Measurements from ENCODE around the gene TSPAN14. TPM values are rescaled to one million over a fixed set of nuclear protein-coding genes. Genes with fewer than 3 reads are reported as not detected.

The TSPAN14 gene
- total and polyA plus RNA-seq, 10 of the 15 experiments (the other 5 are each of a cell fraction or from before 2014, with no cell fraction given) = 2.5 to 31.7 (median 17.9) TPM

- RAD21 ChIA-PET (ENCODE audit: unreplicated experiment) = no interaction called here
- WGBS (ENCODE audit: insufficient coverage, insufficient replicate concordance, low lambda C conversion rate, missing lambda C conversion rate) = 58% methylated on average over 6 of the region's 6 CpGs
- in situ Hi-C loops (cut with MboI) = no loop called here
- Histone ChIP-seq H3K4me1 (ENCODE audit: control insufficient read depth, insufficient read depth, low read length) (peaks cover 4% of the 10 kb centered on the region; the same call in 1 of the 2 replicates), H3K9me3 (replicated peaks; ENCODE audit: control insufficient read depth, insufficient read depth, low read length) (no peaks in the 10 kb centered on the region), H3K79me2 (ENCODE audit: control insufficient read depth, insufficient read depth, low read length) (no peaks in the 10 kb centered on the region), H3K36me3 (ENCODE audit: control insufficient read depth in 2 of 2, insufficient read depth in 2 of 2, low read length in 1 of 2) (no peaks in the 10 kb centered on the region), H3K4me3 (no peak overlapping the region), H3K9ac (ENCODE audit: control insufficient read depth, insufficient read depth, low read length) (no peak overlapping the region), H2AFZ (ENCODE audit: control insufficient read depth, low read depth, low read length) (no peak overlapping the region), H4K20me1 (ENCODE audit: control insufficient read depth, insufficient read depth) (no peaks in the 10 kb centered on the region), H3K4me2 (ENCODE audit: control insufficient read depth, insufficient read depth) (no peak overlapping the region), H3K27ac (ENCODE audit: control insufficient read depth, insufficient read depth) (no peak overlapping the region), H3K27me3 (replicated peaks in 1 of 2; ENCODE audit: control insufficient read depth in 2 of 2, insufficient read depth in 2 of 2, low read length in 1 of 2) (no peaks in the 10 kb centered on the region; a peak in 1 of 4 replicates)
- DNase-seq (ENCODE audit: low read depth, low spot score) = no peak
- no peak for ATAC-seq
- POLR2A ChIA-PET = no interaction called here
- SMC1A ChIA-PET (ENCODE audit: uncharacterized antibody, unreplicated experiment) = interaction anchor here (0.7 kb wide), 2 partner anchors 66 to 85 kb away, joined by 3 read pairs; no protein-coding TSS in a partner anchor
- intact Hi-C loops (cut with micrococcal nuclease; ENCODE audit: unreplicated experiment) = no loop called here
- no peak for FAIRE-seq
- CTCF ChIA-PET = no interaction called here
- no TSS peak for BruUV-seq (replicated peaks)
- TF ChIP-seq TAF1 (IDR thresholded peaks at IDR 0.05; ENCODE audit: borderline replicate concordance, low read depth, low read length) (no peak), HDAC6 (IDR thresholded peaks at IDR 0.05; ENCODE audit: unreplicated experiment) (no peak), SMC3 (IDR thresholded peaks at IDR 0.05; ENCODE audit: borderline replicate concordance, low read length) (no peak), CBFB (IDR thresholded peaks at IDR 0.05; ENCODE audit: low read depth) (no peak), PRDM15 (CRISPR knock-in tag; IDR thresholded peaks at IDR 0.05) (no peak), JUNB (IDR thresholded peaks at IDR 0.05) (no peak), HDGF (IDR thresholded peaks at IDR 0.05) (no peak), NFXL1 (IDR thresholded peaks at IDR 0.05; ENCODE audit: borderline replicate concordance) (no peak), ZNF384 (IDR thresholded peaks at IDR 0.05; ENCODE audit: borderline replicate concordance, low read depth, low read length) (no peak), GABPA (IDR thresholded peaks at IDR 0.05; ENCODE audit: low read depth) (no peak), TARDBP (IDR thresholded peaks at IDR 0.05; ENCODE audit: borderline replicate concordance) (no peak), ZBTB4 (CRISPR knock-in tag; IDR thresholded peaks at IDR 0.05) (no peak), IRF3 (IDR thresholded peaks at IDR 0.05) (no peak), BCLAF1 (IDR thresholded peaks at IDR 0.05) (no peak), KDM1A (IDR thresholded peaks at IDR 0.05; ENCODE audit: borderline replicate concordance) (no peak)
These were observed 74.8 kb downstream of the TSPAN14 start for GRCh38 chr10:80528901-80529300.
